Epithelial cell of prostate (primary cell): ENCODE data around the gene METAP1.
"Not testable (repeated sequence)": the region's sequence is repeated elsewhere in the genome, so short reads cannot be mapped to it uniquely, and the experiment has no call there.

Source experiments
- DNase-seq: peaks from one replicate; pipeline ENCODE4 v3.0.0-alpha.2; 2011; ENCODE audit warnings: low read depth, low spot score
- H3K27ac ChIP-seq: fragments of 450-650 bp; 2 replicates; pipeline ENCODE4 v1.5.1; 2017; ENCODE audit warnings: mild to moderate bottlenecking

The METAP1 gene

DNA sequence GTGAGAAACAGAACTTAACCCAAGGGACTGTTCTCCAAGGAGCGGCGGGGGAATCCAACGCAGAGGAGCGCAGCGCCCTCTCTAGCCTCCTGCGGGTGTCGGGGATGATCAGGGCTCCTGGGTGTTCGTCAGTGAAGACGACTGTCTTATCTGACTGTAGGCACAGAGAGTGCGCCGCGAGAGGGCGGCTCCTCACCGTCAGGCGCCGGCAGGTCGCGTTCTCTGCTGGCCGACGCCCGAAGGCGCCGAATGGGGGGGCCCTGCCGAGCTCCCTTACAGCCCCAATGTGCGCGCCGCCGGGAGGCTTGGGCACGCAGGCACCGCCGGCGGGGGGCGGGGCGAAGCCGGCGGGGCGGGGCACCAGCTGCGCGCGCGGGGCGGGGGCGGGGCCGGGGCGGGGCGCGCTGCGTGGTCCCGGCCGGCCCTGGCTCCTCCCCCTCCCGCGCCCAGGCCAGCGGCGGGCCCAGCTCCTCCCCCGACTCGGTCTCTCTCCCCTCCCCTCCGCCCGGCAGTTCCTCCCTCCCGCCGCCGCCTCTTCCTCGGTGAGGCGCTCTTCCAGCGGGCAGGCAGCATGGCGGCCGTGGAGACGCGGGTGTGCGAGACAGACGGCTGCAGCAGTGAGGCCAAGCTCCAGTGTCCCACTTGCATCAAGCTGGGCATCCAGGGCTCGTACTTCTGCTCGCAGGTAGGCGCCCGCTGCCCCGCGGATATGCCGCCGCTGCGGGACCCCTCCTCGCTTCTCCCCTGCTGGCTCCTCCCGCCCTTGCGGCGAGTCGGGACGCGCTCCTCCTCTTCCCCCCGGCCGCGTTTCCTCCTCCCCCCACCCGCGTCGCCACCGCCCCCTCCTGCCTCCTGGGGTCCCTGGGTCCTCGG lies at the start of gene METAP1:
Gene METAP1, plus strand, starts transcription at position 539 of the 873 bp plus-strand sequence. Its CDS starts 33 bp downstream, at position 572.
- peak within 1 kb of the TSS; percentile 87 for H3K27ac ChIP-seq
- DNase-seq, result peak; percentile 89

DNA sequence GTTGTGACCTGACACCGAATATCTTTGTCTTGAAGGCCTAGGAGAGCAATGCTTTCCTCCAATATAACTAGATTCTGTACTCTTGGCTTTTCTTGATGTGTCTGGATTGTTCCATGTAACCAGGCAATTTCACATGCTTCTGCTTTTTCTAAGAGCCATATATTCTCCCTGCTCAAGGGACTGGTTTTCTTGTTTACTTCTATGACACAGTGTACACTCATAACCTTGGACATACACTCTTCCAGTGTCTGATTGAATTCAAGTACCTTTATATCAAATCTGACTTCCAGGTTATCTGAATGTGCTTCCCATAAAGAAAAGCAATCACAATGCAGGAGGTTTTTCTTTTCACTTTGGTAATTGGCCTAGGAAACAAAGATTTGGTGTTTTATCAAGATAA lies 49.2 kb upstream of the METAP1 start:
- peak overlapping the region; percentile 21 for H3K27ac ChIP-seq

DNA sequence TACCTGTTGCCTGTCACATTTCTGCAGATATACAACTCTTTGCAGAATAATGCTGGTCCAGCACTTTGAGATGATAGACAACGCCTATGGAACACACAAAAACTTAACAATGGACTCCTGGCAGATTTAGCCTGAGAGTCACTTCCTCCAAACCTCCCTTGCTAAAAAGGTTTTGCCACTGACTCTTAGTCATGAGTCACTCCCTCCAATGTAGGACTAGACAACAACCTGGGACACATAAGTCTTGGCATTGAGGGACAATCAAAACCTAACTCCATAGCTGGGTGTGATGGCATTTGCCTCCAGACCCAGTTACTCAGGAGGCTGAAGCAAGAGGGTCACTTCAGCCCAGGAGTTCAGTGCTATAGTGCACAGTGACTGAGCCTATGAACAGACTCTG lies 44.6 kb upstream of the METAP1 start:
- peak overlapping the region; percentile 3 for H3K27ac ChIP-seq
- DNase-seq, result no peak

More for the DNA sequence above, 49.2 kb upstream of the METAP1 start:
- DNase-seq, result no peak

DNA sequence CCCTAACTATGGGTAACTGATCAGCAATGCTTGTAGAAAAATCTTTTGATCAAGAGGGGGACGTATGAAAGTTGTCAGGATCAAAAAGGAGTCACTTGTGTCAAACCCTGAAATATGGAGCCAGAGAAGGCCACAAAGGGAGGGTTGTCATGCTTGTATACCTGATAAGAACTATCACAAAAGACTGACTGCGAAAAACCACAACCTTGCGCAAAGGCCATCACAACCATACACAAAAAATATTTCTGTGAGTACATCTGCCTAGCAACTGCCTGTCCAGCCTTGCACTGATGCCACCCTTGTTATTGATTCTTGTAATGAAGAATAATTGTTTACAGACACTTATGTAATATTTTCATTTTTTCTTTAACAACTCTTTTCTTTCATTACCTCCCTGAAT lies 43.8 kb upstream of the METAP1 start:
- H3K27ac ChIP-seq, result no peak overlapping the region
- no peak for DNase-seq

DNA sequence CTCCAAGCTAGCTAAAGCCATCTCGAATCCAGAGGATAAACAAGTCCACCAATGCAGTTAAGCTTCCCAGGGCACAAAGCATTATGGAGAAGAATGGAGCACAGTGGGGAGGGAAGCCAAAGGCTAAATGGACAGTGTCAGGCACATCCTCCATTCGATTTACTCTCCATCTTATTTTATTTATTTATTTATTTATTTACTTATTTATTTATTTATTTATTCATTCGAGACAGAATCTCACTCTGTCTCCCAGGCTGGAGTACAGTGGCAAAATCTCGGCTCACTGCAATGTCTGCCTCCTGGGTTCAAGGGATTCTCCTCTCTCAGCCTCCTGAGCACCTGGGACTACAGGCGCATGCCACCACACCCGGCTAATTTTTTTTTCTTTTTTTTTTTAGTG lies 40.3 kb upstream of the METAP1 start:
- DNase-seq, result no peak
- no peak overlapping the region for H3K27ac ChIP-seq

DNA sequence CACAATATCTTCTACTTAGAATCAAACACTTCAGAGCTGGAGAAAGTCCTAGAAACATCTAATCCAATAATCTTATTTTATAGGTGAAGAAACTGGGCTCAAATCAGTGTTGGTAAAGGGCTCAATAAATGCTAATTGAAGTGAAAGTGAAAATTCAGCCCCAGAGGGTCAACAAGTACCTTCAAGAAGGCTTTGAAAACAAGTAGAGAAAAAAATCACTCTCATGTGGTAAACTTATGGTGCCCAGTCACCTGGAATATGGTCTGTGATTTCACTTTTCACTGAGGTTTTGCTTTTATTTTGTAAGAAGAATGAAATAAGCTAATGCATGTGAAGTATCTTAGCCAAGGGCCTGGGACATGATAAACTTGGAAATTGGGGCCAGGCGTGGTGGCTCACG lies 37.5 kb upstream of the METAP1 start:
- DNase-seq, result no peak
- H3K27ac ChIP-seq, result no peak overlapping the region

DNA sequence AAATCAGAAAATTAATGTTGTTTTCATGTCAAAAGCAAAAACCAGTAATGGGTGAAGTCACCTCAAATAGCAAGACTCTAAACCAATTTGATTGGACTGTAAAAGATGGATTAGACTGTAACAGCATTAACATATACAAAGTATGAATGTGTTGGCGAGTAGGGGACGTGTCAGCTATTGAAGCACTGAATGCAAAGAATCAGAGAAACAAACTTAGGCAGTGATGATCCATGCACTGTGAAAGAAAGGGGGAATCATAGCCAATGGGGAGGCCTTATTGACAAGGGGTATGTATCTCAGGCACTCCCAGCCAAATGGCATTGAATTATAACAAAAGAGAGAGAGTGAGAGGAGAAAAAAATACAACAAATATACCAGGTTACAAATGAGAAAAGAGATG lies 36.1 kb upstream of the METAP1 start:
- DNase-seq, result no peak
- no peak overlapping the region for H3K27ac ChIP-seq

DNA sequence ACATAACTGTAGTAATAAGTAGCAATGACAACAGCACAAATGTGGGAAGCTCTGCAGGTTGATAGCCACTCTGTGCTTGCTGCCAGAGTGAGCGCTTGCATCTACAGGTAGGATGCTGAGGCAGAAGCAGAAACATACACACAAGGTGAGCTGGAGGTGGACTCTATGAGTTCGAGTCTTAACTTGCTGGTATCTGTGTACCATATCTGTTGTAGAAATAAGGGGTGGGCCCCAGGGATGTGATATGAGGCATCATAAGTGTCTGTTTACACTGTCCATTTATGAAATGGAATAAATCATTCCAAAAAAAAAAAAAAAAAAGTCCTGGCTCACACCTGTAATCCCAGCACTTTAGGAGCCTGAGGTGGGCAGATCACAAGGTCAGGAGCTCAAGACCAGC lies 33.8 kb upstream of the METAP1 start:
- no peak for DNase-seq
- no peak overlapping the region for H3K27ac ChIP-seq

DNA sequence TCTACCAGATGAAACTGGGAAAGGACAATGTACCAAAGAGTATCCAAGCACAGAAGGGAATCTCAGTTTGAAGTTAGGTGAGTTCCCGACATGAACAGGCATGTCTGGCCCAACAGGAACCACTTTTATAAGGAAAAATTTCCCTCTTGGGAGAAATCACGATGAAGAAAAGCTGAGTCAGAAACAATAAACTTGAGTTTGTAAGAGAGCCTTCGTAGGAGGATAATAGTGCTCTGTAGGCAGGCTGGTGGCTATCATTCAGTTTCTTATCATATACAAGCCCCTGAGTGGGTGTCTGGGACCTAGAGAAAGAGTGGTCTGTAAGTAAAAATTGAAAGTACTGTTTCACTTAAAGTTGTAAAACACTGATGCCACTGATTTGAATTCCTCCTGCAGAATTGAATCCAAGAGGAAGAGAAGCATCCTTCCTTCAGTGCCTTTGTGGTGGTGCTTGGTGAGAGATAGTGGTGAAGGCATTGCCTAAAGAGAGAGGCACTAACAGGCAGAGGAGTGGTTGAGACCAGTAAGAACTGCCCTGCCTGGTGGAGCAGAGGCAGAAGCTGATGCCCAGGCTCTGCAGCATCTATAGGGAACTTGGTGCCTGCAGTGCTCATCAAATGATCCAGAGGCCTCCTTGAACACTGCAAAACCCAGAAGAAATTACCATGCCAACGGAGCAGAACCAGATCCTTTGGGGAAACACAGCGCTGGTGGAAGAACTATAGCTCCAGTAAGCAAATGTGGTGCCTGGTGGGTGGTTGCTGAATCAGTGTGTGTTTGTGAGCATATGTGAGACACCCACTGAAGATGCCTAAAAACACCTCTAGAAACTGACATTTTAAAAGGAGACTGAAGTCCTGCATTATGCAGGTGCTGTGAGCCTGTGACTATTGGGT lies 31.7 kb upstream of the METAP1 start:
- no peak for DNase-seq
- H3K27ac ChIP-seq, result peak overlapping the region; percentile 87

DNA sequence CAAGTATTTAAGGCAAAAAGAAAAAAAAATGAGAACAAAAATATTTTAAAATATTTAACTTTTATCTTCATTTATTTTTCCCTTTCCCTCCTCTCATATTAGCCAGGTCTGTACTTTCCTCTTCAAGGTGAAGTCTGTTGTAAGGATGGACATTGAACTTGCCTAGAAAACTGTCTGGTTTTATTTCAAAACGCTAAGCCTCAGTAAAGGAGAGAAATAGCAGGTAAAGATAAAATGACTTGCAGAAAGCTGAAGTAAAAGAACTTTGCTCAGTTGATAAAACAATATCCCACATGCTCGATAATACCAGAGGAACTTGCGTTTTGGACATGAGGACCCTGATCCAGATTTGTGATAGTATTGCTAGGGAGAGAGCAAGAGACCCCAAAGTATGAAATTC lies 28.6 kb upstream of the METAP1 start:
- DNase-seq, result no peak
- H3K27ac ChIP-seq, result no peak overlapping the region

DNA sequence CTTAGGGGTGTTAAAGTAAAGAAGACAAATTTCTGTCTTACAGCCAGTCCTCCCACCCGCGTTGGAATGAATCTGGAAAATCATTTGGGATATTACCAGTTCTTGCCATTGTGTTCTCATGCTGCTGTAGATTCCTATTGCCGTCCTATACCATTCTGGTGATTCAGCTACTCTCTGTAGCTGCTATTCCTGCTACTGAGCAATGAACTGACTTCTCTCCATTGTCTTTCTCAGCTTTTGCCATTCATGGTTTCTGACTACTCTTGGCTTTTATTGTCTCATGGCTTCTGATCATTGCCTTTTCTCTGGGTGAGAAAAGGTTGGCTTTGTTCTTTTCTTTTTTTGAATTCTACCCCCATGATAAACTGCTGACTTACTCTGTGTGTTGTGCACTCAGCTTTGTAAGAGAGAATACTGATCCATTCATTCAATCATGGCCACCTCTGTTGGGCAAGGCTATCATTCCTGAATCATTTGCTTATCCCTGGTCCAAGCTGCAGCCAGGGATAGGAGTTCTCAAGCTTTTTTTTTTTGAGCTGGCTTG lies 27.7 kb upstream of the METAP1 start:
- DNase-seq, result no peak
- H3K27ac ChIP-seq, result no peak overlapping the region

DNA sequence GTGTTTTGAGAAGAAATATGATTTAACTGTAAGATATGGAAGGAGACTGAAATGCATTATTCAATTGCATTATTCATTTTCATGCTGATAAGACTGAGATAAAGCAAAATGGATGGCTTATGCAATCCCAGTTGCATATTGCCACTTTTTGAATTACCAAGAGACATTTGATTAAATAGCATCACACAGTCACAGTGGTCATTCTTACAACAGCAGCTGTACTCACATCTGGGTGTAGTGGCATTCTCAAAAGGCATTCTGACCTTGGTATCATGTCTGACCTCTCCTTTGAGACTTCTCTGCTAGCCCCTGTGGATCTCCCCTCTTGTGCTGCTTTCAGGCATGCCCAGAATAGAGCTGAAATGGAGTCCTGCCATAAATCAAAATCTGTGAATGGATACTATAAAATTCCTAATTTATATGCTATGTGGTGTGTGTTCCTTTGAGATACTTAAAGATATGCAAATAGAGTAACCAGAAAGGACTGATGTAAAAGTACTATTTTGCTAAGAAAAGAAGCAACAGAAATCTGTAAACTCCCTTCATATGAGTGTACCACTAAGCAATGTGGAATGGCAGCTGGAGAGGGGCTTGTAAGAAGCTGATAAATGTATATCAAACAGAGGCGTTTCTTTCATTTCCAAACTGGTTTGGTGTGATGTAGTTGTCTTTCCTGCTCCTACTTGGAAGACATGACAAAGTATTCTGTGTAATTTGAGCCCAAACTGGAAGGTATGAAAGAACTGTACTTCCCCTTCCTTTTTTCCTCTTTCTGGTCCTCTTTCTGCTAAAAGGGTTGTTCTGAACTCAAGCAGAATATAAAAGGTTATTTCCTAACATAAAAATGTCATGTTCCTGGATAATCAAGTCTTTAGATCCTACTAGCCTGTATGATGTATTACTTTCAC lies 25.4 kb upstream of the METAP1 start:
- H3K27ac ChIP-seq, result no peak overlapping the region
- DNase-seq, result no peak

DNA sequence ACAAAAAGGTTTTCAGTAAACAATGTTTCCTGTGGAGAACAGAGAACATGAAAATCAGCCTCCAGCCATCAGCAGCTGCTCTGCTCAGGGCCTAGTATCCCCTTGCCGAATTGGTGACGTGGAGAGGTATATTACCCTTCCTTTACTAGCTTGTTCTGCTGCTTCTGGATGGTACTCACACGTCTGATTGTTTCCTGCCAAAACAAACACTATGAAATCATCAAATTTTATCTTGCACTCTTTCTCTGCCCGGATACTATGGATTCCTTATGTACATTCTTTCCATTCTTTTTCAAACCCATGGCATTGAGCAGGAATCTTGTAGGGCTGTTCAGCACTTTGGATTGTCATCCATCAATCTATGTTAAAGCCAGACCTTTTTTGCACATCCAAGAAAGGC lies 18.8 kb upstream of the METAP1 start:
- no peak for DNase-seq
- peak overlapping the region; percentile 23 for H3K27ac ChIP-seq

DNA sequence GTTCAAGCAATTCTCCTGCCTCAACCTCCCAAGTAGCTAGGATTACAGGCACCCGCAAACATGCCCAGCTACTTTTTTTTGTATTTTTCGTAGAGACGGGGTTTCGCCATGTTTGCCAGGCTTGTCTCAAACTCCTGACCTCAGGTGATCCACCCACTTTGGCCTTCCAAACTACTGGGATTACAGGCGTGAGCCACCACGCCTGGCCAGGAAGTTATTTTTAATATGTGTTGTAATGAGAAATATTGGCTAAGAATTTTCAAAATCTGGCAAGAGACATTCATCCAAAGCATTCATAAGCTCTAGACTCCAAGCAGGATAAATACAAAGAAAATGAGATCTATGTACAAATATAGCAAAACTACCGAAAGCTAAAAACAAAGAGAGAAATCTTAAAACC lies 18.0 kb upstream of the METAP1 start:
- DNase-seq, result no peak
- no peak overlapping the region for H3K27ac ChIP-seq

DNA sequence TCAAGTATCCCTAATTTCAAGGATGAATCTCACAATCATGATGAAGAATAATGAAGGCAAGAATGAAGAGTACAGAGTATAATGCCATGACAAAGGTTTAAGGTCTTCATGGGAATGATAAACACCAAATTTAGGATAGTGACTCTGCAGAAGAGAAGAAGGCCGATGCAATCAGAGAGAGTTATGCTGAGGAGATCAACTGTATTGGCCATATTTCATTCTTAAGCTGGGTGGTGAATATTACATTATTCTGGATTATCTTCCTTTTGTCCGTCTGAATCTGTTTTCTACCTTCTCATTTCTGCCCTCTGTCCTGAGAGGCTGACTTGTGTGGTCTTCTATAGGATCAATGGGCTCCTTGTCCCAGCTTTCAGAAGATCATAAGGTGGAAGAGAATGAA lies 7.8 kb upstream of the METAP1 start:
- DNase-seq, result no peak
- no peak overlapping the region for H3K27ac ChIP-seq

DNA sequence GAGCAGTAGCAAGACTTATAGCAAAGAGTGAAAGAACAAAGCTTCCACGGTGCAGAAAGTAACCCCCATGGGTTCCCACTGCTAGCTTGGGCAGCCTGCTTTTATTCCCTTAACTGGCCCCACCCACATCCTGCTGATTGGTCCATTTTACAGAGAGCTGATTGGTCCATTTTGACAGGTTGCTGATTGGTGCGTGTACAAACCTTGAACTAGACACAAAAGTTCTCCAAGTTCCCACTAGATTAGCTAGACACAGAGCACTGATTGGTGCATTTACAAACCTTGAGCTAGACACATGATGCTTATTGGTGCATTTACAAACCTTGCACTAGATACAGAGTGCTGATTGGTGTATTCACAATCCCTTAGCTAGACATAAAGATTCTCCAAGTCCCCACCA lies 2.7 kb upstream of the METAP1 start:
- DNase-seq, H3K27ac ChIP-seq: not testable (repeated sequence)

DNA sequence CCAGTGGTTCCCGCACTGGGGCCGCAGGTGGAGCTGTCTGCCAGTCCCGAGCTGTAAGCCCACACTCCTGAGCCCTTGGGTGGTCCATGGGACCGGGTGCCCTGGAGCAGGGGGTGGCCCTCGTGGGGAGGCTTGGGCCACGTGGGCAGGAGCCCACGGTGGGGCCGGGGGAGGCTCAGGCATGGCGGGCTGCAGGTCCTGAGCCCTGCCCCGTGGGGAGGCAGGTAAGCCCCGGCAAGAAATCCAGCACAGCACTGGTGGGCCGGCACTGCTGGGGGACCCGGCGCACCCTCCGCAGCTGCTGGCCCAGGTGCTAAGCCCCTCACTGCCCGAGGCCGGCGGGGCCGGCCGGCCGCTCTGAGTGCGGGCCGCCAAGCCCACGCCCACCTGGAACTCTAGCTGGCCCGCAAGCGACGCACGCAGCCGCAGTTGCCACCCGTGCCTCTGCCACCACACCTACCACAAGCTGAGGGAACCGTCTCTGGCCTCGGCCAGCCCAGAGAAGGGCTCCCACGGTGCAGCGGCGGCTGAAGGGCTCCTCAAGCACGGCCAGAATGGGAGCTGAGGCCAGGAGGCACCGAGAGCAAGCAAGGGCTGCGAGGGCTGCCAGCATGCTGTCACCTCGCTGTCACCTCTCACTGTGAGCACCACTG lies 2.0 kb upstream of the METAP1 start:
- H3K27ac ChIP-seq, result no peak overlapping the region
- DNase-seq, result no peak

DNA sequence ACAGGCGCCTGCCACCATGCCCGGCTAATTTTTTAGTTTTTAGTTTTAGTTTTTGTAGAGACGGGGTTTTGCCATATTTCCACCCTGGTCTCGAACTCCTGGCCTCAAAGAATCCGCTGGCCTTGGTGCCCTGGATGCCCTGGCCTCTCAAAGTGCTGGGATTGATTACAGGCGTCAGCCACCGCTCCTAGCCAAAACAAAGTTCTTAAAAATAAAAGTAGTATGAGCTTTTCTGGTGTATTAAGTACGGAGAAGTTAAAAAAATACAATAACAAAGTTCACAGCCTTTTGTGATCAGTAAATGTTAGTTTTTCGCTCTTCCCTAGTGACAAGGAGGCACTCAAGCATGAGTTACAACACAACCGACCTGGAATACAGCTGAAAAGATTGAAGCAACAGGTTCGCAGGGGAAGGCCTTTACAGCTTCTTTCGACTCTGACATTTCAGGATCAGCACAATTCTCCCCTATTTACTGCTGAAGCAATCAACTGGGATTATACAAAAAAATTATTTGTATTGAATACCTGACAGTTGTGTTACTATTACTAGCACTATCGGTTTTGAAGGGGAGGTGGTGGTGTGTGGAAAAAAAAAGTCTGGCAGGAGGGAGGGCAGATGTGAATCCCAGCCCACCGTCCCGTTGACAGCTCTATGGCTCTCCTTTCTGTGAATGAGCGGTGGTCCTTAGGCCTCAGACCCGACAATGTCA lies 893 bp upstream of the METAP1 start:
- DNase-seq, result no peak
- H3K27ac ChIP-seq, result peak overlapping the region; percentile 87
